ENCODE measurements around the gene BCKDHA.
A peak's percentile ranks its signal among the peaks of the same experiment; 100 is the strongest.
"Not testable (repeated sequence)": the region's sequence is repeated elsewhere in the genome, so short reads cannot be mapped to it uniquely, and the experiment has no call there.

BCKDHA gene

GRCh38 chr19:41426952-41427646 is 29.5 kb downstream of the BCKDHA start, which contains the start of gene B3GNT8:
Gene B3GNT8 (minus strand): TSS chr19:41427374. CDS start chr19:41426778, 596 bp downstream.
- peak; percentile 32 to 42 for DNase-seq

- DNase-seq: no peak
Measured at GRCh38 chr19:41427647-41428480, 30.2 kb downstream of the BCKDHA start.

GRCh38 chr19:41428481-41428859 is 30.9 kb downstream of the BCKDHA start:
- DNase-seq: no peak

GRCh38 chr19:41430922-41431321 is 33.3 kb downstream of the BCKDHA start:
- DNase-seq: no peak

GRCh38 chr19:41431426-41432386 is 34.1 kb downstream of the BCKDHA start:
- peak; percentile 69 to 77 for DNase-seq

GRCh38 chr19:41433171-41433570 is 35.6 kb downstream of the BCKDHA start:
- no peak for DNase-seq

GRCh38 chr19:41434450-41434849 is 36.8 kb downstream of the BCKDHA start:
- no peak for DNase-seq

GRCh38 chr19:41435376-41435775 is 37.8 kb downstream of the BCKDHA start:
- not testable (repeated sequence) for DNase-seq

GRCh38 chr19:41435936-41436673 is 38.5 kb downstream of the BCKDHA start:
- DNase-seq: no peak

- DNase-seq: no peak
Measured at GRCh38 chr19:41436674-41436951, 39.0 kb downstream of the BCKDHA start.

GRCh38 chr19:41437944-41438574 is 40.4 kb downstream of the BCKDHA start:
- DNase-seq: no peak

- DNase-seq: peak; percentile 98 to 99
Measured at GRCh38 chr19:41439441-41440222, 42.0 kb downstream of the BCKDHA start, which contains the start of gene DMAC2. Gene DMAC2 (minus strand): TSS chr19:41439912. CDS start chr19:41439899, 13 bp downstream.

- no peak for DNase-seq
Measured at GRCh38 chr19:41441321-41441945, 43.8 kb downstream of the BCKDHA start.

- no peak for DNase-seq
Measured at GRCh38 chr19:41442473-41443355, 45.1 kb downstream of the BCKDHA start, which contains the start of gene ERICH4. Gene ERICH4 (plus strand): TSS chr19:41443156. CDS start chr19:41443170, 14 bp downstream.

GRCh38 chr19:41443813-41444455 is 46.3 kb downstream of the BCKDHA start:
- DNase-seq: no peak

- no peak for DNase-seq
Measured at GRCh38 chr19:41445575-41445974, 48.0 kb downstream of the BCKDHA start.

GRCh38 chr19:41447732-41448332 is 50.2 kb downstream of the BCKDHA start:
- DNase-seq: no peak

Measured in inflammatory macrophage (primary cell).